Fibroblast of lung (primary cell): ENCODE data around the gene SDK1.

Experiments
- EZH2 ChIP-seq: IDR thresholded peaks from 2 replicates; pipeline ENCODE4 v1.5.1; 2012; ENCODE audit warnings: low read length, control low read depth, mild to moderate bottlenecking; ENCODE audit errors: missing control alignments
- TF ChIP-seq, protein P1 (sequence below), 2 donors: IDR thresholded peaks in 1 of 2; conservative IDR thresholded peaks in 1 of 2; 1 replicate in 1 of 2; 2 replicates in 1 of 2; pipeline ENCODE4 v1.5.1; 2011 to 2012; ENCODE audit warnings: low read length in 2 of 2, control low read depth in 1 of 2, inconsistent platforms in 1 of 2, low read depth in 1 of 2, mild to moderate bottlenecking in 1 of 2

DNA sequence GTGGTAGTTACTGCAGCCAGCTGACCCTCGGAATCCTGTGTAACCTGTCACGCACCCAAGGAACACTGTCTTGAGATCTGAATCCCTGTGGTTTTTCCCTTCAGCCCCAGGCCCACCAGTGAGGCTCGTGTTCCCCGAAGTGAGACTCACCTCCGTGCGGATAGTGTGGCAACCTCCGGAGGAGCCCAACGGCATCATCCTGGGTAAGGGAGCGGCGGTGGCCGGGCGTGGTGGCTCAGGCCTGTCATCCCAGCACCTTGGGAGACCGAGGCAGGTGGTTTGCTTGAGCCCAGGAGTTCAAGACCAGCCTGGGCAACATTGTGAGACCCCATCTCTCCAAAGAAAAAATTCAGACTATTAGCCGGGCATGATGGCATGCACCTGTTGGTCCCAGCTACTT is 831.2 kb downstream of the SDK1 start:
- TF ChIP-seq, protein P1, sequence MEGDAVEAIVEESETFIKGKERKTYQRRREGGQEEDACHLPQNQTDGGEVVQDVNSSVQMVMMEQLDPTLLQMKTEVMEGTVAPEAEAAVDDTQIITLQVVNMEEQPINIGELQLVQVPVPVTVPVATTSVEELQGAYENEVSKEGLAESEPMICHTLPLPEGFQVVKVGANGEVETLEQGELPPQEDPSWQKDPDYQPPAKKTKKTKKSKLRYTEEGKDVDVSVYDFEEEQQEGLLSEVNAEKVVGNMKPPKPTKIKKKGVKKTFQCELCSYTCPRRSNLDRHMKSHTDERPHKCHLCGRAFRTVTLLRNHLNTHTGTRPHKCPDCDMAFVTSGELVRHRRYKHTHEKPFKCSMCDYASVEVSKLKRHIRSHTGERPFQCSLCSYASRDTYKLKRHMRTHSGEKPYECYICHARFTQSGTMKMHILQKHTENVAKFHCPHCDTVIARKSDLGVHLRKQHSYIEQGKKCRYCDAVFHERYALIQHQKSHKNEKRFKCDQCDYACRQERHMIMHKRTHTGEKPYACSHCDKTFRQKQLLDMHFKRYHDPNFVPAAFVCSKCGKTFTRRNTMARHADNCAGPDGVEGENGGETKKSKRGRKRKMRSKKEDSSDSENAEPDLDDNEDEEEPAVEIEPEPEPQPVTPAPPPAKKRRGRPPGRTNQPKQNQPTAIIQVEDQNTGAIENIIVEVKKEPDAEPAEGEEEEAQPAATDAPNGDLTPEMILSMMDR (conservative IDR thresholded peaks at IDR 0.05 in 1 of 2, IDR thresholded peaks at IDR 0.05 in 1 of 2; ENCODE audit: low read depth in 1 of 2, low read length in 2 of 2) = no peak
- TF ChIP-seq EZH2 = no peak
